Duodenal mucosa (tissue), 2 donors: ENCODE measurements around the gene ERRFI1.

Experiments
- H3K27ac ChIP-seq: one replicate; pipeline ENCODE4 v1.7.0; 2013; ENCODE audit warnings: low read depth, low read length
- H3K27me3 ChIP-seq, 2 donors: one replicate each; pipeline ENCODE4 v1.7.0; 2013; ENCODE audit warnings: low read length in 2 of 2, control low read depth in 1 of 2; ENCODE audit not compliant: insufficient read depth in 2 of 2, control insufficient read depth in 1 of 2
- H3K36me3 ChIP-seq, 2 donors: one replicate each; pipeline ENCODE4 v1.7.0; 2013; ENCODE audit warnings: low read length in 2 of 2, control low read depth in 1 of 2; ENCODE audit not compliant: insufficient read depth in 2 of 2, control insufficient read depth in 1 of 2
- H3K4me1 ChIP-seq, 2 donors: one replicate each; pipeline ENCODE4 v1.7.0; 2013; ENCODE audit warnings: low read length in 2 of 2, control low read depth in 1 of 2; ENCODE audit not compliant: insufficient read depth in 2 of 2, control insufficient read depth in 1 of 2
- H3K4me3 ChIP-seq, 2 donors: one replicate each; pipeline ENCODE4 v1.7.0; 2013; ENCODE audit warnings: low read length in 2 of 2, low read depth in 1 of 2
- H3K9ac ChIP-seq, 2 donors: one replicate each; pipeline ENCODE4 v1.7.0; 2013; ENCODE audit warnings: low read length in 2 of 2, low read depth in 1 of 2
- H3K9me3 ChIP-seq, 2 donors: one replicate each; pipeline ENCODE4 v1.7.0; 2013; ENCODE audit warnings: low read length in 2 of 2, control low read depth in 1 of 2; ENCODE audit not compliant: control insufficient read depth in 1 of 2

ERRFI1 gene

GRCh38 chr1:8004803-8005573 is 21.1 kb downstream of the ERRFI1 start:
- Histone ChIP-seq H3K9me3 (no peaks in the 10 kb centered on the region), H3K4me1 (peaks cover 5 to 13% of the 10 kb centered on the region in 2 donors), H3K36me3 (peaks cover 5 to 6% of the 10 kb centered on the region in 2 donors), H3K4me3 (no peak overlapping the region), H3K27me3 (no peaks in the 10 kb centered on the region), H3K27ac (peak overlapping the region; percentile 8), H3K9ac (no peak overlapping the region)

DNA sequence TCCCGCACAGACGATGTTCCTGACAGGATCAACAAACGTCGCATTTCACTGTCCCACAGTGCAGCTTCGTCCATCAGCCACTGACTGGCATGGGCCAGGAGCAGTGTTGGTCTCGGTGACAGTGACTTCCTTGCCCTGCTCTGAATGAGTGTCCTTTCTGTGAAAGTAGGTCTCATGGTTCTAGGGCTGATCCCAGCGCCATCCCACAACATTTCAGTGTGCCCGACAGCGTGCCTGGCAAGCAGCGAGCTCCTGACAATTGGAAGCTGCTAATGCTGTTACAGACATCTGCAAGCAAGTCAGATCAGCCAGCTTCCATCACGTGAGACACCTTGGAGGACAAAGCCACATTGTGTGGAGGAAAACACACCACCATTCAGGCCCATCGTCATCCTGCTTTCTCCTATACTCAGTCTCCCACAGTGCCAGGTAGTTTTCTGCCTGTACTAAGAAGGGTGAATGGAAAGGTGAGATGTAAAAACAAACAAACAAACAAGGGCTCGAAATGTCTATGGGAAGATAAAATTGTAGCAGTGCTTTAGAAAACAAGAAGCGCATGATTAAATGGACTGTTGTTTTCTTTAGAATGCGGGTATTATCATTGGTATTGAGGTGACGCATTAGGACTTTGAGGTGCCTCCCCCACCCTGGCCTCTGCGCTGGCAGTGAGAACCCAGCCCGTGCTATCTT is 21.9 kb downstream of the ERRFI1 start:
- Histone ChIP-seq H3K27ac (peak overlapping the region; percentile 8), H3K9ac (no peak overlapping the region), H3K9me3 (no peaks in the 10 kb centered on the region), H3K4me1 (peaks cover 5 to 13% of the 10 kb centered on the region in 2 donors), H3K36me3 (peaks cover 0 to 2% of the 10 kb centered on the region in 2 donors), H3K27me3 (no peaks in the 10 kb centered on the region), H3K4me3 (no peak overlapping the region)

DNA sequence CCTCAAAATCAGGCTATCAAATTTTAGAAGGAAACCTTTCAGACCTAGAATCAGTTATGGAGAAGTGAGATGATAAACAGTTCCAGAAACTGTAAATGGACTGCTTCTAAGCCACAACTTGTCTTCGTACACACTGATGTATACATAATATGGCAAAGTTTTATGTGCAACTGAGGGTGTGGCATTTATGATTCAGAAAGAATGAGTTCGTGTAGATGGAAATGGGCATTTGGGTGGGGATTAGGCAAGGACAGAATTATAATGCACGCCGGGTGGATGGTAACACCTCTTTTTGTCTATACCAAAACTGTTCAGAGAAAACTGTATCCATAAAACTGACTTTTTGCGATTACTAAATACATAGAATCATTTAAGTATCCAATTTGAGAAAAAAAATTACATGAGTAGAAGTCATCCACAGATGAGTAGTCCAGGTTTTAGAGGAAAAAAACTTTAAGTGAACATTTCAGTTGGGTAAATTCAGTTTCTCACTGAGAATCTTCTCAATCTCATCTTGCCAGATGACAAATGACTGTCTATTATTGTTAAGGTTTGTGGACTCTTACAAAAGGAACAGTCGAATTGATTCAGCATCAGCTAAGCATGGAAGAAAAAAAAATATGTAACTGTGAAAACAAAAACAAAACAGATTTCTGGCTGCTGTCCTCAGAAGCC is 22.5 kb downstream of the ERRFI1 start:
- Histone ChIP-seq H3K4me3 (no peak overlapping the region), H3K36me3 (peaks cover 0 to 2% of the 10 kb centered on the region in 2 donors), H3K4me1 (peaks cover 5 to 13% of the 10 kb centered on the region in 2 donors), H3K27ac (no peak overlapping the region), H3K9me3 (no peaks in the 10 kb centered on the region), H3K9ac (no peak overlapping the region), H3K27me3 (no peaks in the 10 kb centered on the region)

GRCh38 chr1:8002921-8003320 is 23.2 kb downstream of the ERRFI1 start:
- no peak overlapping the region for H3K27ac ChIP-seq
- H3K36me3 ChIP-seq, result peaks cover 0 to 2% of the 10 kb centered on the region in 2 donors
- H3K4me3 ChIP-seq, result no peak overlapping the region
- no peaks in the 10 kb centered on the region for H3K27me3 ChIP-seq
- no peaks in the 10 kb centered on the region for H3K9me3 ChIP-seq
- H3K9ac ChIP-seq, result no peak overlapping the region
- H3K4me1 ChIP-seq, result peaks cover 5 to 13% of the 10 kb centered on the region in 2 donors

GRCh38 chr1:8002329-8002910 is 23.7 kb downstream of the ERRFI1 start:
- H3K36me3 ChIP-seq, result peaks cover 0 to 2% of the 10 kb centered on the region in 2 donors
- no peak overlapping the region for H3K9ac ChIP-seq
- H3K27ac ChIP-seq, result no peak overlapping the region
- H3K9me3 ChIP-seq, result no peaks in the 10 kb centered on the region
- H3K27me3 ChIP-seq, result no peaks in the 10 kb centered on the region
- no peak overlapping the region for H3K4me3 ChIP-seq
- peaks cover 5 to 13% of the 10 kb centered on the region in 2 donors for H3K4me1 ChIP-seq

DNA sequence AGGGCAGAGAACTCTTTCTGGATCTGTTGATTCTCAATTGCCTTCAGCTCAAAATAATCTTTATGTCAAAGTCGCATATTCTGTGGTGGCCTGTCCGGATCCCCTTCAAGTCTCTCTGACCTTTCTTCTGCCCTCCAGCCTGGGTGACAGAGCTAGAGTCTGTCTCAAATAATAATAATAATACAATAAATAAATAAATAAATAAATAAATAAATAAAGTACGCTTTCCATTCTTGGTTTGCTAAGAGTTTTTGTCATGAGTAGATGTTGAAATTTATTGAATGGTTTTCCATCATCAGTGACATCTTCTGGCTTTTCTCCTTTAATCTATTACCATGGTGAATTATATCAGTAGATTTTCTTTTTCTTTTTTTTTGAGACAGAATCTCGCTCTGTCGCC is 30.7 kb downstream of the ERRFI1 start:
- H3K27ac ChIP-seq, result no peak overlapping the region
- H3K36me3 ChIP-seq, result peaks cover 0 to under 1% of the 10 kb centered on the region in 2 donors
- no peak overlapping the region for H3K4me3 ChIP-seq
- H3K4me1 ChIP-seq, result no peaks in the 10 kb centered on the region
- no peaks in the 10 kb centered on the region for H3K9me3 ChIP-seq
- H3K27me3 ChIP-seq, result no peaks in the 10 kb centered on the region
- no peak overlapping the region for H3K9ac ChIP-seq

DNA sequence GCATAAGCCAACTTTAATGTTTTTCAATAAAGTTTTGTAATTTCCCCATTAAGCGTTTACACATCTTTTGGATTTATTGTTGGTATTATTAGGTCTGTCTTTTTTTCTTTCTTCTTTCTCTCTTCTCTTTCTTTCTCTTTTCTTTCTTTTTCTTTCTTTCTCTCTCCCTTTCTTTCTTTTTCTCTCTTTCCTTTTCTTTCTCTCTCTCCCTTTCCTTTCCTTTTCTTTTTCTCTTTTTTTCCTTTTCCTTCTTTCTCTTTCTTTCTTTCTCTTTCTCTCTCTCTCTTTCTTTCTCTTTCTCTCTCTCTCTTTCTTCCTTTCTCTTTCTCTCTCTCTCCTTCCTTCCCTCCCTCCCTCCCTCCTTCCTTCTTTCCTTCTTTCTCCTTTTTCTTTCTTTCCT is 31.3 kb downstream of the ERRFI1 start:
- Histone ChIP-seq H3K4me3 (no peak overlapping the region), H3K4me1 (no peaks in the 10 kb centered on the region), H3K27me3 (no peaks in the 10 kb centered on the region), H3K27ac (no peak overlapping the region), H3K9me3 (no peaks in the 10 kb centered on the region), H3K9ac (no peak overlapping the region), H3K36me3 (peaks cover 0 to 7% of the 10 kb centered on the region in 2 donors)

DNA sequence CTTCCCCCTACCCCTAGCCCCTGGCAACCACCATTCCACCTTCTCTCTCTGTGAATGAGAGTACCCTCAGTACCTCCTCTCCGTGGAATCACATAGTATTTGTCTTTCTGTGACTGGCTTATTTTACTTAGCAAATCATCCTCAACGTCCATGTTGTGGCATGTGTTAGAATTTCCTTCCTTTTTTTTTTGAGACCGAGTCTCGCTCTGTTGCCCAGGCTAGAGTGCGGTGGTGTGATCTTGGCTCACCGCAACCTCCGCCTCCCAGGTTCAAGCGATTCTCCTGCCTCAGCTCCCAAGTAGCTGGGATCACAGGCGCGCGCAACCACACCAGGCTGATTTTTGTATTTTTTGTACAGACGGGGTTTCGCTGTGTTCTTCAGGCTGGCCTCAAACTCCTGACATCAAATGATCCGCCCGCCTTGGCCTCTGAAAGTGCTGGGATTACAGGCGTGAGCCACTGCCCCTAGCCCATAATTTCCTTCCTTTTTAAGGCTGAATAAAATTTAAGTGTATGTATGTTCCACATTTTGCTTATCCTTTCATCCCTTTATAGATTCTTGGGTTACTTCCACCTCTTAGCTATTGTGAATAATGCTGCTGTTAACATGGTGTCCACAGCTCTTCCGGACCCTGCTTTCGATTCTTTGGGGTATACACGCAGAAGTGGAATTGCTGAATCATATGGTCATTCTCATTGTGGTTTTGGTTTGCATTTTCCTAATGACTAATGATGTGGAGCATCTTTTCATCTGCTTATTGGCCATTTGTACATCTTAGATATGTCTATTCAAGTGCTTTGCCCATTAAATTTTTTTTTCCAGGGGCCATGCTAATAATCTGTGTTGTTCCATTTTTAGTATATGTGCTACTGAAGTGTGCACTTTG is 32.3 kb downstream of the ERRFI1 start:
- Histone ChIP-seq H3K4me3 (no peak overlapping the region), H3K27me3 (no peaks in the 10 kb centered on the region), H3K9ac (no peak overlapping the region), H3K4me1 (no peaks in the 10 kb centered on the region), H3K9me3 (no peaks in the 10 kb centered on the region), H3K36me3 (peaks cover 0 to 7% of the 10 kb centered on the region in 2 donors), H3K27ac (no peak overlapping the region)

GRCh38 chr1:7992885-7993284 is 33.2 kb downstream of the ERRFI1 start:
- H3K4me1 ChIP-seq, result no peaks in the 10 kb centered on the region
- no peaks in the 10 kb centered on the region for H3K9me3 ChIP-seq
- peaks cover 0 to 7% of the 10 kb centered on the region in 2 donors for H3K36me3 ChIP-seq
- no peak overlapping the region for H3K4me3 ChIP-seq
- H3K27ac ChIP-seq, result no peak overlapping the region
- no peaks in the 10 kb centered on the region for H3K27me3 ChIP-seq
- no peak overlapping the region for H3K9ac ChIP-seq
